Measurements from ENCODE around the gene PSMB5. TPM values are rescaled to one million over a fixed set of nuclear protein-coding genes. Genes with fewer than 3 reads are reported as not detected.

PSMB5 gene
- total and polyA plus RNA-seq, 2 of the 13 experiments (the other 11 are each of a cell fraction or from before 2014, with no cell fraction given) = 705 to 871 TPM

DNA sequence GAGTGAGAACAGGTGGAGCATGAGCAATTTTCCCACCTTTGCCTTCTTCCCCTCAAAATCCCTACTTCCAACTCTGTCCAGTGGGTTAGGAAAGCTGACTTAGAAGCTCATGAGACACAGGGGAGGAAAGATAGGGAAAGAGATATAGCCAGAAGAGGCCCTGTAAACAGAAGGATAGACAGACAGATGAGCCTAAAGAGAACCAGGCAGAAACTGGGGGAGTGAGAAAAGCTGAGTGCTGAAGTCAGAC lies 57.3 kb downstream of the PSMB5 start (continued):
- TF ChIP-seq, protein P1, sequence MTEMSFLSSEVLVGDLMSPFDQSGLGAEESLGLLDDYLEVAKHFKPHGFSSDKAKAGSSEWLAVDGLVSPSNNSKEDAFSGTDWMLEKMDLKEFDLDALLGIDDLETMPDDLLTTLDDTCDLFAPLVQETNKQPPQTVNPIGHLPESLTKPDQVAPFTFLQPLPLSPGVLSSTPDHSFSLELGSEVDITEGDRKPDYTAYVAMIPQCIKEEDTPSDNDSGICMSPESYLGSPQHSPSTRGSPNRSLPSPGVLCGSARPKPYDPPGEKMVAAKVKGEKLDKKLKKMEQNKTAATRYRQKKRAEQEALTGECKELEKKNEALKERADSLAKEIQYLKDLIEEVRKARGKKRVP (CRISPR knock-in tag; IDR thresholded peaks at IDR 0.05) = peak in 1 of 2 experiments; percentile 62; a peak in 1 of 4 replicates
- TF ChIP-seq ZHX2 (IDR thresholded peaks at IDR 0.05; ENCODE audit: low read depth) = no peak
- no peak for TF ChIP-seq ZHX2 (CRISPR knock-in tag; IDR thresholded peaks at IDR 0.05; ENCODE audit: borderline replicate concordance)
- TF ChIP-seq NBN (conservative IDR thresholded peaks at IDR 0.05) = no peak
- TF ChIP-seq GZF1 (CRISPR knock-in tag; IDR thresholded peaks at IDR 0.05) = no peak; the same call in 1 of the 2 replicates
- no peak for TF ChIP-seq MAFF (IDR thresholded peaks at IDR 0.05; ENCODE audit: low read depth, low read length)
- no peak for TF ChIP-seq POLR2AphosphoS2 (IDR thresholded peaks at IDR 0.05; ENCODE audit: low read depth, low read length)
- TF ChIP-seq ZFY (CRISPR knock-in tag; IDR thresholded peaks at IDR 0.05) = no peak
- no peak for TF ChIP-seq ZNF75D (CRISPR knock-in tag; IDR thresholded peaks at IDR 0.05; ENCODE audit: borderline replicate concordance)
- no peak for TF ChIP-seq SP5 (CRISPR knock-in tag; IDR thresholded peaks at IDR 0.05; ENCODE audit: borderline replicate concordance, low read depth)
- peak; percentile 31 for TF ChIP-seq PRPF4 (IDR thresholded peaks at IDR 0.05; ENCODE audit: low read depth, low read length, poor library complexity, severe bottlenecking)
- TF ChIP-seq PTBP1 (IDR thresholded peaks at IDR 0.05; ENCODE audit: low read depth, low read length, poor library complexity, severe bottlenecking) = peak; percentile 14
- no peak for TF ChIP-seq ZNF3 (CRISPR knock-in tag; IDR thresholded peaks at IDR 0.05)
- TF ChIP-seq ZNF616 (CRISPR knock-in tag; IDR thresholded peaks at IDR 0.05; ENCODE audit: low read depth) = no peak
- no peak for TF ChIP-seq ZNF33A (CRISPR knock-in tag; IDR thresholded peaks at IDR 0.05; ENCODE audit: borderline replicate concordance)
- TF ChIP-seq NPAS2 (CRISPR knock-in tag; IDR thresholded peaks at IDR 0.05; ENCODE audit: borderline replicate concordance) = no peak
- TF ChIP-seq, protein P2, sequence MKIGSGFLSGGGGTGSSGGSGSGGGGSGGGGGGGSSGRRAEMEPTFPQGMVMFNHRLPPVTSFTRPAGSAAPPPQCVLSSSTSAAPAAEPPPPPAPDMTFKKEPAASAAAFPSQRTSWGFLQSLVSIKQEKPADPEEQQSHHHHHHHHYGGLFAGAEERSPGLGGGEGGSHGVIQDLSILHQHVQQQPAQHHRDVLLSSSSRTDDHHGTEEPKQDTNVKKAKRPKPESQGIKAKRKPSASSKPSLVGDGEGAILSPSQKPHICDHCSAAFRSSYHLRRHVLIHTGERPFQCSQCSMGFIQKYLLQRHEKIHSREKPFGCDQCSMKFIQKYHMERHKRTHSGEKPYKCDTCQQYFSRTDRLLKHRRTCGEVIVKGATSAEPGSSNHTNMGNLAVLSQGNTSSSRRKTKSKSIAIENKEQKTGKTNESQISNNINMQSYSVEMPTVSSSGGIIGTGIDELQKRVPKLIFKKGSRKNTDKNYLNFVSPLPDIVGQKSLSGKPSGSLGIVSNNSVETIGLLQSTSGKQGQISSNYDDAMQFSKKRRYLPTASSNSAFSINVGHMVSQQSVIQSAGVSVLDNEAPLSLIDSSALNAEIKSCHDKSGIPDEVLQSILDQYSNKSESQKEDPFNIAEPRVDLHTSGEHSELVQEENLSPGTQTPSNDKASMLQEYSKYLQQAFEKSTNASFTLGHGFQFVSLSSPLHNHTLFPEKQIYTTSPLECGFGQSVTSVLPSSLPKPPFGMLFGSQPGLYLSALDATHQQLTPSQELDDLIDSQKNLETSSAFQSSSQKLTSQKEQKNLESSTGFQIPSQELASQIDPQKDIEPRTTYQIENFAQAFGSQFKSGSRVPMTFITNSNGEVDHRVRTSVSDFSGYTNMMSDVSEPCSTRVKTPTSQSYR (CRISPR knock-in tag; IDR thresholded peaks at IDR 0.05; ENCODE audit: borderline replicate concordance) = no peak
- no peak for TF ChIP-seq NONO (IDR thresholded peaks at IDR 0.05)
- TF ChIP-seq NONO (CRISPR knock-in tag; conservative IDR thresholded peaks at IDR 0.05) = no peak
- 0 out of 2 replicates have a peak, but pooled peaks have one; percentile 12 for TF ChIP-seq ZNF83 (CRISPR knock-in tag; IDR thresholded peaks at IDR 0.05; ENCODE audit: borderline replicate concordance)
- TF ChIP-seq KLF16 (CRISPR knock-in tag; IDR thresholded peaks at IDR 0.05) = no peak
- no peak for TF ChIP-seq ZNF691 (CRISPR knock-in tag; IDR thresholded peaks at IDR 0.05; ENCODE audit: borderline replicate concordance, low read depth)
